LNCaP clone FGC (cell line): Measurements from ENCODE around the gene POT1.

Experiments
- DNase-seq: peaks from one replicate; pipeline ENCODE4 v3.0.0-alpha.2; 2011; ENCODE audit warnings: low read depth
- H3K4me3 ChIP-seq: 2 replicates; pipeline ENCODE4 v1.5.1; 2011; ENCODE audit warnings: mild to moderate bottlenecking, low read depth, low read length, control low read depth
- CTCF ChIP-seq: IDR thresholded peaks from 2 replicates; pipeline ENCODE4 v1.5.1; 2012; ENCODE audit warnings: mild to moderate bottlenecking; ENCODE audit not compliant: control insufficient read depth, insufficient read depth; ENCODE audit errors: extremely low read depth

Gene POT1

GRCh38 chr7:124857672-124858235, 71.9 kb downstream of the POT1 start:
- no peak for TF ChIP-seq CTCF

GRCh38 chr7:124856299-124856888, 73.2 kb downstream of the POT1 start:
- peak; percentile 6 for DNase-seq
- H3K4me3 ChIP-seq: no peak overlapping the region
- peak; percentile 59 for TF ChIP-seq CTCF

More at GRCh38 chr7:124857672-124858235, 71.9 kb downstream of the POT1 start:
- H3K4me3 ChIP-seq: no peak overlapping the region
- no peak for DNase-seq

GRCh38 chr7:124843336-124843735, 86.3 kb downstream of the POT1 start:
- no peak for DNase-seq

GRCh38 chr7:124840435-124840834, 89.2 kb downstream of the POT1 start:
- no peak for DNase-seq
- peak; percentile 64 for TF ChIP-seq CTCF

More at GRCh38 chr7:124843336-124843735, 86.3 kb downstream of the POT1 start:
- no peak for TF ChIP-seq CTCF
- no peak overlapping the region for H3K4me3 ChIP-seq

GRCh38 chr7:124839687-124840086, 89.9 kb downstream of the POT1 start:
- no peak for DNase-seq
- no peak for TF ChIP-seq CTCF
- H3K4me3 ChIP-seq: no peak overlapping the region

More at GRCh38 chr7:124840435-124840834, 89.2 kb downstream of the POT1 start:
- no peak overlapping the region for H3K4me3 ChIP-seq

GRCh38 chr7:124836173-124836572, 93.5 kb downstream of the POT1 start:
- no peak for DNase-seq
- TF ChIP-seq CTCF: no peak
- no peak overlapping the region for H3K4me3 ChIP-seq

- DNase-seq: no peak
- no peak for TF ChIP-seq CTCF
- no peak overlapping the region for H3K4me3 ChIP-seq
Measured at GRCh38 chr7:124818807-124819206, 110.8 kb downstream of the POT1 start.
